Dedifferentiated amniotic fluid mesenchymal stem cell (primary cell): ENCODE data around the gene EFCC1.

Experiments
- DNase-seq: peaks from one replicate; pipeline ENCODE4 v3.0.0-alpha.2; 2016; ENCODE audit errors: extremely low spot score

EFCC1 gene

GRCh38 chr3:128994581-128995546, 6.2 kb upstream of the EFCC1 start:
- DNase-seq: no peak

DNA sequence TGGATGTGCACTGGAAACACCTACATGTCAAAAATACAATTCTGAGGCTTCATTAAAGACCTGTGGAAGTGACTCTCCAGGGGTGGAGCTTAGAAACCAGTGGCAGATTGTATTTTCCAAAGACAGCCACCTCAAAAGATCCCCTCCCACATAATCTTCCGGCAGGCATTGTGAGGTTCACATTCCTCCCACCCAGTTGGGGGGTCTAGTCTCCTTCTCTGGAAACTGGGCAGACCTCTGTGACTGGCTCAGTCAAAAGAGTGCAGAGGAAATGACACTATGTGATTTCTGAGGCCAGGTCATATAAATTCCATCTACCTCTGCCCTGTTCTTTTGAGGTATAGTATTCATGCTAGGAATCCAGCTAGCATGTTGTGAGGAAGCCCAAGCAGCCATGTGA, 5.4 kb upstream of the EFCC1 start:
- DNase-seq: no peak

- DNase-seq: no peak
Observed at GRCh38 chr3:128996200-128996599, 4.9 kb upstream of the EFCC1 start.

- no peak for DNase-seq
Observed at GRCh38 chr3:128996726-128997125, 4.4 kb upstream of the EFCC1 start.

DNA sequence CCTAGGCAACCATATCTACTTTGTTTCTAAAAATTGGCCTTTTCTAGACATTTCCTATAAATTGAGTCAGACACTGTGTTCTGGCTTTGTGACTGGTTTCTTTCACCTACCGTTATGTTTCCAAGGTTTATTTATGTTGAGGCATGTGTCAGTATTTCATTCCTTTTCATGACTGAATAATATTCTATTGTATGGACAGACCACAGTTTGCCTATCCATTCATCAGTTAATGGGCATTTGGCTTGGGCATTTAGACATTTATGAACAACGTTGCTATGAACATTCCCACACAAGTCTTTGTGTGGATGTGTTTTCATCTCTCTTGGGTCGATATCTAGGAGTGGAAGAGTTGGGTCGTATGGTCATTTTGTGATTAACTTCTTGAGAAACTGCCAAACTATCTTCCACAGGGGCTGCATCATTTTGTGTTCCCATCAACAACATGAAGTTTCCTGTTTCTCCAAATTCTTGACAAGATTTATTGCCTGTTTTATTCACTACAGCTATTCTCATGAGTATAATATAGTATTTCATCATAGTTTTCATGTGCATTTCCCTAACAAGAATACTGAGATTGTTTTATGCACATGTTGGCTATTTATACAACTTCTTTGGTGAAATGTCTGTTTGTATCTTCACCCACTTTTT, 3.5 kb upstream of the EFCC1 start:
- DNase-seq: no peak

GRCh38 chr3:128998561-128998960, 2.5 kb upstream of the EFCC1 start:
- DNase-seq: no peak

DNA sequence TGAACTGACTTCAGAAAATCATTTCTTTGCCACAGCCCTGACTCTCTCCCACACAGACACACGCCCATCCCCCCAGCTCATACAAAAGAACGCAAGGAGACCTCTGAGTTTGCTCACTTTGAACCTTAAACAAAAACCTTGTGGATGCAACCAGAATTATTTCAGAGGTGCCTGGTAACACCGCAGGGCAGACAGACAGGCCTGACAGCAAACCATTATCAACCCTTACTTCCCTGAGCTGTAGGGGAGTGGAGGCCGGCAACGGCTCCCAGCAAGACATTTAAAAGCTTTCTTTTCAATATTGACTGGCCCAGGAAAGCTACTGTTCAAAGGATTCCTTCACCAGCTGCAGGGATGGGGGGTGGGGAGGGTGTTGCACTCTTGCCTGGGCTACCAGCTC, 2.0 kb upstream of the EFCC1 start:
- no peak for DNase-seq

DNA sequence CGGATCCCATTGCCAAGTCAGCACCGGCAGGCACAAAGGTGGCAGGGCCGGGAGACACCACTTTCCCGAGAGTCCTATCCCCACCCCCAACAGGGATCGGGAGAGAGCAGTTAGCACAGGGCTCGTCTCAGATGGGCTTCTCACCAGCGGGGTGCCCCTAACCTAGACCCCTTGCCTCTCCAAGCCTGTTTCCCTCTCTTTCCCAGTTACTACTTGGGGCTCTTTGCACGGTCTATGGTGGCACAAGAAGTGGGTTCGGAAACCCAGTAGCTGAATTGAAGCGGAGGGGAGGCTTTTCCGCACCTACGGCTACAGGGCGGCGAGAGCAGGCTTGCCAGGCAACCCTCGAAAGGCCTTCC, 383 bp upstream of the EFCC1 start:
- no peak for DNase-seq

DNA sequence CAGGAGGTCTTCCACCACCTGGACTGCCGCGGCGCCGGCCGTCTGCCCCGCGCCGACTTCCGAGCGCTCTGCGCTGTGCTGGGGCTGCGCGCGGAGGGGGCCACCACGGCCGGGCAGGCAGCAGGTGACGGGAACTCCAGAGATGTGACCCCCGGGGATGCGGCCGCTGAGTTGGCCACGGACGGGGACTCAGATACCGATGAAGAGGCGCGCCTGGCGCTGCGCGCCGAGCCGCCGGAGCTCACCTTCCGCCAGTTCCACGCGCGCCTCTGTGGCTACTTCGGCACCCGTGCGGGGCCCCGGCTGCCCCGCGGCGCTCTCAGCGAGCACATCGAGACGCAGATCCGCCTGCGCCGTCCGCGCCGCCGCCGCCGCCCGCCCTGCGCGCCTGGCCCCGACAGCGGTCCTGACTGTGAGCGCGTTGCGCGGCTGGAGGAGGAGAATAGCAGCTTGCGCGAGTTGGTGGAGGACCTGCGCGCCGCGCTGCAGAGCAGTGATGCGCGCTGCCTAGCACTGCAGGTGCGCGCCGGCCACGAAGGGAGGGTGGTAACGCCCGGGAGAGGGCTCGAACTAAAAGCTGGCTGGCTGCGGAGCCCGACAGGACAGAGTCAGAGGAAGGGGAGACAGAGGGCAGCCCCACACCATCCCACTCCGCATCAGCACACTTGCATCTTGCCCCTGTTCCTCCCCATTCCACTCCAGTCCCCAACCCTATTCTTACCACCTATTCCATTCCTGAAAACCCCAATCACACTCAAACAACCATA, 885 bp downstream of the EFCC1 start:
- no peak for DNase-seq

DNA sequence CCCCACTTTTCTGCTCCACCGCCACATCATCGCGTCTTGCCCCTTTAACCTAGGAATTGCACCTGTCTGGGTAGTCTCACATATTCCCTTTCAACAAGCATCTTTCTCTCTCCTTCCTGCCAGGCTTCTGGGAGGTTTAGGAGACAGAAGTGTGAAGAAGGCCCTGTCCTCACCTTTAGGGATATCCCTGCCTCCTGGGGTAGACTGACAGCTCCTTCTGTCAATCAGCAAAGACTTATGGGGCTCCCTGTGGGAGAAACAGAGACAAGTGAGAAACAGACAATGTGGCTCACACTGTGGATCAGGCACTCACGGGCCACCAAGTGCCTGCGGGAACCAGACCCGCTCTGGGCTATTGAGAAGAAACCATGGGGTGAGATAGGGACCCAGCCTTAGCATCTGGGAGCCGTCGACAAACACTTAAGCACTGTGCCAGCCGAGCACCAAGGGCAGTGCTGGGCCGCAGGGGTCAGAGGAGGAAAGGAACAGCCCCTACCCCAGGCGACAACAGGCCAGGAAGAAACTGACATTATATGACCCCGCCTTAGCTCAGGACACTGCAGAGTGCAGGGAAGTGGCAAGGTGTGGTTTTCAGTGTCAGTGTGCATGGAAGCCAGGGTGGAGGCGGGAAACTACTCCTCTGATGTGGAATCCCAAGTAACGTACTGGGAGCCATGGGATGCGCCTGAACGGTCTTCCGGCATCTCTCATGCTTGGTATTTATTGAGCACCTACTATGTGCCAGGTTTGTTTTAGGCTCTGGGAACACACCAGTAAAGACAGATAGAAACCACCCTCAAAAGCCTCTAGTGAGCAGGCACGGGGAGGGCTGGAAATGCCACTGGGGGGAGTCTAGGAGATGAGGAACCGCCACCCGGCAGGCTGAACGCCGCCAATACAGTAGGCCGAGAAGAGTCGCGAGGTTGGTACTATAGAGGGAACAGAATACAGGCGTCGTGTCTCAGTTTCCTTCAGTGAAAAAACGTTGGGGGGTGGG, 1.8 kb downstream of the EFCC1 start:
- no peak for DNase-seq

GRCh38 chr3:129003578-129004112, 2.5 kb downstream of the EFCC1 start:
- DNase-seq: no peak

DNA sequence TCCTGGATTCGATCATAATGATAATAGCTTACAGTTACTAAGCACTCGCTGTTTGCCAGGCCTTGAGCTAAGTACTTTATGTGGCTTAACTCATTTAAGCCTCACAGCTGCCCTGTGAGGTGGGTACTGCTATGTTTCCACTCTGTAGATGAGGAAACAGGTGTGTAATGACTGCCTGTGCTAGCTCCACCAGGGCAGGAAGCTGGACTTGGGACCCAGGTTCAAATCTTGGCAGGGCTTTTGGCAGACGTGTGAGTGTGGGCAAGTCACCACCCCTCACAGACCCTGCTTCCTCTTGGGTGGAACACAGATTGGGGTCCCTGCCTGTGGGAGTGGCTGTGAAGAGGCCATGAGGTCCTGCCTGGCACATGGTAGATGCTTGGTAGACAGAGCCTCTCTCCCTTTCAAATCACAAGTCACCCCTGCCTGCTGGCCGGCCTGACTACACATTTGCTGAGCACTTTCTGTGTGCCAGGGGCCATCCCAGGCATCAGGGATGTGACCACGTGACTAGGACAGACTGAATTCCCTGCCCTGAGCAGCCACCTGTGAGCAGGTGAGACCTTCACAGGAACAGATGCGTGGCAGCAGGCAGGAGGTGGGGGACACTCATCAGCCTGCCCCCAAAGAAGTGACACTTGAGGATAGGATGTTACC, 3.7 kb downstream of the EFCC1 start:
- no peak for DNase-seq

GRCh38 chr3:129005526-129006303, 4.6 kb downstream of the EFCC1 start:
- no peak for DNase-seq

- DNase-seq: no peak
Observed at GRCh38 chr3:129006864-129007263, 5.8 kb downstream of the EFCC1 start.

DNA sequence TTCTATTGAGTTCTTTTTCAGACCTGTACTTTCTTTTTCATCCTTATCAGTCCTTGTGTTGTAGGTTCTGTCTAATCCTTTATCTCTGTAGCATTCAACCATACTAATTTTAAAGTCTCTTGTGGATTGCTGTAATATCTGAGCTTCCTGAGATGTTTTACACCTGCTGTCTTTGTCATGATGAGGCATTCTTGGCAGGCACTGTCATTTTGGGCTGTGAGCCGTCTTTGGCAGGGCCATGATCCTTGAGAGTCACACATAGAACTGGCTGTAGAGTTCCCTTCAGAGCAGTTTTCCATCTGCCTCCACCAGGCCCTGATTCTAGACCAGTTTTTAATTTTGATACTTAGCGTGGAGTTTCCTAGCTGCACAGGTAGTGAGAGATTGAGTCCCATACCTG, 6.7 kb downstream of the EFCC1 start:
- no peak for DNase-seq

DNA sequence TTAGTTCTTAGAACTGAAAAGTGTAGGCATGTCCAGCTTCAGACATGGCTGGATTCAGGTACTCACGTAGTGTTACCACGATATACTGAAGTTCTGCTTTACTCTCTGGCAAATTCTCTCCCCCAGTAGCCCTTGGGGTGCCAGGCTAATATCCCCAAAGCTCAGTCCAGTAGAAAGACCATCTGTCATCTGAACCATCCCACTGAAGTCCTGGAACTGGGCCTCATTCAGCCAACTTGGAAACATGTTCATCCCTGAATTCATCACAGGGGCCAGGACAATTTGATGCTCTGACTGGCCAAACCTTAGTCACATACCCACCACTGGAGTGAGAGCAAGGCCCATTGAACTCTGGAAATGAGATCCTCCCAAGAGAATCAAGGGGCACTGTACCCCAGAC, 8.2 kb downstream of the EFCC1 start:
- DNase-seq: no peak

DNA sequence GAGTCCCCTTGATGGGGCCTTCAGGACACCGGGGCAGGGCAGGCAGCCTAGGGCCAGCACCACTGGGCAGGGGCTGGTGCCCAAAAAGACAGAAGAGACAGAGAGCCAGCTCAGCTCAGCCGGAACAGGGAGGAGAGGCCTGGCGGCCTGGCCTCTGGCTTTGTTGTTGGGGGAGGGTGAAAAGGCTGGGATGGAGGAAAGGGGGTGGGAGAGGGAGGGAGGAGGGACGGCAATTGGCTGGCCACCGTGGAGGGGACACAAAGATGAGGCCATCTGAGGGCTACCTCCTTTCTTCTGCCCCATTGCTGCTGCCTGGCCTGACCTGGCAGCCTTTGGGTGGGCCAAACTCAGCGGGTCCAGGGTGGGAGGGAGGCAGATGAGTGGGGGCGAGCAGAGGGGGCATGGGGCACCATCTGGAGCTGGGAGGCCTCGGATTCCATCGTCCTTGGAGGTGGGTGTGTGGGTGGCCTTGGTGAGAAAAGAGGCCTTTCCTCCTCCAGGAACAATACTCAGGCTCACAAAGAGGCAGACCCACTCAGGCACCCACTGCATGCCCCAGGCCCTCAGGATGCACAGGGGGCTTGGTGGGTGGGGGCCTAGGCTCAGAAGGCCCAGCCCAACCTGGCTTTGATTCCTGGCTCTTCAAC, 9.3 kb downstream of the EFCC1 start:
- DNase-seq: no peak

DNA sequence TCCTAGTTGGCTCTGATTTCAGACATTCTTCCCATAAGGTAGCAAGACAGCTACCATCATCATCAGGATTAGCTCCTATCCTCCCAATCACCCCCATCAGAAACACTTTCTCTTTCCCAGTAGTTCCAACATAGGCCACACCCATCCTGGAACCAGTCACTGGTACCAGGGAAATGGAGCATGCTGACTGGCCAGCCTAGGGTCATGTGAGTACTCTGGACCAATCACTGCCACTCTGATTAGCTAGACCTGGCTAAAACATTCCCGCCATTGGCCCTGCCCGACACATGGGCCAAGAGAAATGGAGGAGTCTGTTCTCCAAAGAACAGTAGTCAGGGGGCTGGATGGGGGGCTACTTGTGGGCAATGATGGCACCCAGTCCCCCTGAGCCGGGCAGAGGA, 12.4 kb downstream of the EFCC1 start:
- DNase-seq: no peak

GRCh38 chr3:129014148-129014547, 13.0 kb downstream of the EFCC1 start:
- DNase-seq: no peak
